Fibroblast of lung (primary cell): ENCODE results near the gene HOXA9.

Experiments used
- CTCF ChIP-seq, 2 donors: IDR thresholded peaks in 1 of 2; conservative IDR thresholded peaks in 1 of 2; 1 replicate in 1 of 2; 2 replicates in 1 of 2; pipeline ENCODE4 v1.5.1; 2011 to 2012; ENCODE audit warnings: low read length in 2 of 2, control low read depth in 1 of 2, inconsistent platforms in 1 of 2, low read depth in 1 of 2, mild to moderate bottlenecking in 1 of 2
- EZH2 ChIP-seq: IDR thresholded peaks from 2 replicates; pipeline ENCODE4 v1.5.1; 2012; ENCODE audit warnings: low read length, control low read depth, mild to moderate bottlenecking; ENCODE audit errors: missing control alignments

GRCh38 chr7:27154901-27155815 is 10.2 kb downstream of the HOXA9 start:
- no peak for TF ChIP-seq EZH2
- TF ChIP-seq CTCF (conservative IDR thresholded peaks at IDR 0.05 in 1 of 2, IDR thresholded peaks at IDR 0.05 in 1 of 2; ENCODE audit: low read depth in 1 of 2, low read length in 2 of 2), result no peak
